Vagina (tissue), 2 donors: Measurements from ENCODE around the gene SMYD1.

ENCODE experiments used
- CTCF ChIP-seq, 3 experiments: fragments of 450-650 bp in 2 of 3; fragments of 200-600 bp in 1 of 3; sonication (generic) in 1 of 3; IDR thresholded peaks; one replicate each; pipeline ENCODE4 v1.5.1; 2017 to 2019; ENCODE audit warnings: antibody characterized with exemption in 3 of 3, mild to moderate bottlenecking in 2 of 3, moderate library complexity in 2 of 3
- POLR2A ChIP-seq, 2 donors: fragments of 450-650 bp; IDR thresholded peaks; one replicate each; pipeline ENCODE4 v1.6.1; 2017; ENCODE audit warnings: antibody characterized with exemption in 2 of 2, mild to moderate bottlenecking in 2 of 2, moderate library complexity in 2 of 2
- POLR2AphosphoS5 ChIP-seq, 2 donors: sonication (generic); formaldehyde crosslinking; IDR thresholded peaks; one replicate each; pipeline ENCODE4 v1.9.0; 2017; ENCODE audit warnings: antibody characterized with exemption in 2 of 2, mild to moderate bottlenecking in 2 of 2, low read depth in 1 of 2; ENCODE audit not compliant: insufficient read depth in 1 of 2

GRCh38 chr2:88161446-88162244, 94.0 kb downstream of the SMYD1 start:
- TF ChIP-seq POLR2A (IDR thresholded peaks at IDR 0.05) (no peak), CTCF (IDR thresholded peaks at IDR 0.05) (no peak), POLR2AphosphoS5 (IDR thresholded peaks at IDR 0.05; ENCODE audit: insufficient read depth in 1 of 2, low read depth in 1 of 2) (no peak)
